Brain microvascular endothelial cell (primary cell): ENCODE measurements around the gene STXBP1.
"Not testable (repeated sequence)": the region's sequence is repeated elsewhere in the genome, so short reads cannot be mapped to it uniquely, and the experiment has no call there.

Experiments
- DNase-seq: peaks from one replicate; pipeline ENCODE4 v3.0.0-alpha.2; 2020
- H3K27ac ChIP-seq: fragments of 250-450 bp; sonication (Bioruptor Pico); 2 replicates; pipeline ENCODE4 v1.5.1; 2020; ENCODE audit warnings: mild to moderate bottlenecking, moderate library complexity
- H3K27me3 ChIP-seq: fragments of 250-450 bp; sonication (Bioruptor Pico); replicated peaks from 2 replicates; pipeline ENCODE4 v1.5.1; 2020; ENCODE audit warnings: mild to moderate bottlenecking
- H3K36me3 ChIP-seq: fragments of 250-450 bp; sonication (Bioruptor Pico); replicated peaks from 2 replicates; pipeline ENCODE4 v1.5.1; 2020; ENCODE audit warnings: mild to moderate bottlenecking
- H3K4me3 ChIP-seq: 2 replicates; pipeline ENCODE4 v1.5.1; 2011; ENCODE audit warnings: low read depth, mild to moderate bottlenecking, control low read depth, low read length, moderate library complexity
- CTCF ChIP-seq: IDR thresholded peaks from 2 replicates; pipeline ENCODE4 v1.5.1; 2011; ENCODE audit warnings: low read depth, mild to moderate bottlenecking, moderate library complexity, low read length, control low read depth, inconsistent platforms; ENCODE audit errors: missing control alignments
- in situ Hi-C: cut with HindIII; loops from 2 replicates; pipeline ENCODE4 v1.10.0; 2017; ENCODE audit warnings: low sequenced_read_pairs, low pct_ligation_motif_present

Gene STXBP1

GRCh38 chr9:127575875-127576778 is 36.0 kb upstream of the STXBP1 start:
- no peak overlapping the region for H3K4me3 ChIP-seq
- TF ChIP-seq CTCF: no peak
- H3K27me3 ChIP-seq: no peaks in the 10 kb centered on the region
- in situ Hi-C loops: no loop called here
- no peaks in the 10 kb centered on the region for H3K36me3 ChIP-seq
- H3K27ac ChIP-seq: no peak overlapping the region
- DNase-seq: no peak

GRCh38 chr9:127577194-127577593 is 34.9 kb upstream of the STXBP1 start:
- H3K27ac ChIP-seq, in situ Hi-C loops, H3K36me3 ChIP-seq, H3K4me3 ChIP-seq, DNase-seq, H3K27me3 ChIP-seq: not testable (repeated sequence)

DNA sequence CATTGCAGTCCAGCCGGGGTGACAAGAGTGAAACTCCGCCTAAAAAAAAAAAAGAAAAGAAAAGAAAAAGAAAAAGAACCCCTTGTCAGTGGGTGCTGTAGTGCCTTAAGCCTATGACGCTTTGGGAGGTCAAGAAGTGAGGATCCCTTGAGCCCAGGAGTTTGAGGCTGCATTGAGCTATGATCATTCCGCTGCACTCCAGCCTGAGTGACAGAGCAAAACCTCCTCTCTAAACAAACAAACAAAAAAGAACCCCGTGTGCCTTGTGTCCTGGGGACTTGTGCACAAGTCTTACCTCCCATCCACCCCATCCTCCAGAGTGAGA is 33.5 kb upstream of the STXBP1 start:
- in situ Hi-C loops: no loop called here
- H3K27me3 ChIP-seq: no peaks in the 10 kb centered on the region
- peak overlapping the region; percentile 44 for H3K4me3 ChIP-seq
- TF ChIP-seq CTCF: no peak
- peak overlapping the region; percentile 72 for H3K27ac ChIP-seq
- DNase-seq: no peak
- H3K36me3 ChIP-seq: no peaks in the 10 kb centered on the region

DNA sequence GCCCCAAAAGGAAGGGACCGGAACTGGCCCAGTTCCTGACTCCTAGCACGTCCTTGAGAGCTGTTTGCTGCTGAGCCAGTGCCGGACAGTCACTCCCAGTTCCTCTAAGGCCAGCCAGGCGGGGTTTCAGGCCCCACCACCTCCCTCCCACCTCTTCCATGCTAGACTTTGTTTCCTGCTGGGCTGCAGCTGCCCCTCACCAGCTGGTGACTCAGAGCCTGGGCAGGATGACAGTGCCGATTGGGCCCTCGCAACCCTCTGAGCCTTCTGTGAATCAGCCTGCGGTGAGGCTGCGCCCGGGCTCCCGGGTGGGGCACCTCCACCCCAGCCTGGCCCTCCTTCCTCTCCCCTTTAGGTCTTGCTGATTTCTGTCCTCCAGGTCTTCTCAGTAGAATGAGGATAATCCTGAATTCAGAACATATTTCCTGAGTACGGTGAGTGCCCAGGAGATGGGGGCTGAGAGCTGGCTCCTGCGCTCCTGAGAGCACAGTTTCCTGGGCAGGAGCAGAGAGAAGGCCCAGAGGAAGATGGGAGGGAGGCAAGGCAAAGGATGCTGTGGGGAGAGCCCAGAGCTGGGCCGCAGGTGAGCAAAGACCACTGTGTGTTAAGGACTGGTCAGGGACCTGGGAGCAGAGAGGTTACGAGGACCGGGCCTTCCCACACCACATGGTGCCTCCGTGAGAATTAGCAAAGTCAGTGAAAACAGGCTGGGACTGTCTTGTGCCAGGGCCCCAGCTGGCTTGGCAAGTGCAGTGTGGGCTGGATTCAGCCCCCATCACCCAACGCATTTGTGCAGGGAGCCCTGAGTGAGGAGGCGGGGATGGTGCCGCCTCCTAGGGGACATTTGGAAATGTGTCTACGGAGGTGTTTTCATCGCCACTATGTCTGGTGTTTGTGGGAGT is 32.9 kb upstream of the STXBP1 start:
- Histone ChIP-seq H3K27me3 (no peaks in the 10 kb centered on the region), H3K4me3 (peak overlapping the region; percentile 44), H3K36me3 (no peaks in the 10 kb centered on the region), H3K27ac (peak overlapping the region; percentile 72)
- TF ChIP-seq CTCF: peak; percentile 59
- in situ Hi-C loops: no loop called here
- peak; percentile 90 for DNase-seq

GRCh38 chr9:127580366-127580765 is 31.7 kb upstream of the STXBP1 start:
- Histone ChIP-seq H3K27ac (no peak overlapping the region), H3K4me3 (no peak overlapping the region), H3K36me3 (no peaks in the 10 kb centered on the region), H3K27me3 (no peaks in the 10 kb centered on the region)
- in situ Hi-C loops: no loop called here
- DNase-seq: no peak
- no peak for TF ChIP-seq CTCF

- no peak for TF ChIP-seq CTCF
- Histone ChIP-seq H3K4me3 (no peak overlapping the region), H3K27ac (no peak overlapping the region), H3K36me3 (no peaks in the 10 kb centered on the region), H3K27me3 (no peaks in the 10 kb centered on the region)
- in situ Hi-C loops: no loop called here
- no peak for DNase-seq
Measured at GRCh38 chr9:127580879-127581475, 31.1 kb upstream of the STXBP1 start.

GRCh38 chr9:127584474-127584805 is 27.6 kb upstream of the STXBP1 start:
- H3K27me3 ChIP-seq, H3K36me3 ChIP-seq, H3K4me3 ChIP-seq, in situ Hi-C loops, DNase-seq: not testable (repeated sequence)
- peak overlapping the region; percentile 62 for H3K27ac ChIP-seq
